Nephron progenitor cell (in vitro differentiated cells): ENCODE data around the gene BCLAF1.

Experiments
- DNase-seq: peaks from one replicate; pipeline ENCODE4 v3.0.0; 2021
- H3K27ac Mint-ChIP-seq: 2 replicates; pipeline ENCODE4 v1.8.0; 2021; ENCODE audit warnings: mild to moderate bottlenecking, moderate library complexity, mixed read lengths
- H3K27me3 Mint-ChIP-seq: 2 replicates; pipeline ENCODE4 v1.8.0; 2021; ENCODE audit warnings: mild to moderate bottlenecking, low read depth, mixed read lengths; ENCODE audit not compliant: poor library complexity
- H3K36me3 Mint-ChIP-seq: 2 replicates; pipeline ENCODE4 v1.8.0; 2021; ENCODE audit warnings: low read depth, mixed read lengths
- H3K4me1 Mint-ChIP-seq: 2 replicates; pipeline ENCODE4 v1.8.0; 2021; ENCODE audit warnings: mixed read lengths
- H3K4me3 Mint-ChIP-seq: 2 replicates; pipeline ENCODE4 v1.8.0; 2021; ENCODE audit warnings: mild to moderate bottlenecking, moderate library complexity, mixed read lengths
- H3K9me3 Mint-ChIP-seq: 2 replicates; pipeline ENCODE4 v1.8.0; 2021; ENCODE audit warnings: mild to moderate bottlenecking, moderate library complexity, mixed read lengths
- TF ChIP-seq, protein P1 (sequence below): fragments of 200-600 bp; sonication (generic); IDR thresholded peaks from 2 replicates; pipeline ENCODE4 v1.5.0; 2021; ENCODE audit warnings: antibody characterized with exemption

BCLAF1 gene

DNA sequence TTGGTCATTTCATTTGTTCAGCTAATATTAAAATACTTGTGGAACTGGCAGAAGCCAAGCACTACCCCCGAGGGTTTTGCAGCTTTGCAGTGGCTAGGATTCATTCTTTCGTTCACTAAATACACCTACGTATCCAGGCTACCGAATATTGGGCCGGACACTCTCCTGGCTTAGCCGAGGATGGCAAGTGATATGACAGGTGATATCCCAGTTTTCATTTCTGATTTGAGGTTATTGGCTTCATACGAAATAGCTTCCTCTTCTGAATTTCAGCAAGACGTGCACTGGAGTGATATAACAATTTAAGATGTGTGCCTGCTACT is 39.0 kb downstream of the BCLAF1 start:
- Mint-ChIP-seq H3K36me3 (peaks cover 4% of the 10 kb centered on the region), H3K9me3 (no peaks in the 10 kb centered on the region), H3K4me1 (peaks cover 31% of the 10 kb centered on the region), H3K27ac (no peak overlapping the region), H3K27me3 (no peaks in the 10 kb centered on the region), H3K4me3 (peak overlapping the region; percentile 93)
- TF ChIP-seq, protein P1, sequence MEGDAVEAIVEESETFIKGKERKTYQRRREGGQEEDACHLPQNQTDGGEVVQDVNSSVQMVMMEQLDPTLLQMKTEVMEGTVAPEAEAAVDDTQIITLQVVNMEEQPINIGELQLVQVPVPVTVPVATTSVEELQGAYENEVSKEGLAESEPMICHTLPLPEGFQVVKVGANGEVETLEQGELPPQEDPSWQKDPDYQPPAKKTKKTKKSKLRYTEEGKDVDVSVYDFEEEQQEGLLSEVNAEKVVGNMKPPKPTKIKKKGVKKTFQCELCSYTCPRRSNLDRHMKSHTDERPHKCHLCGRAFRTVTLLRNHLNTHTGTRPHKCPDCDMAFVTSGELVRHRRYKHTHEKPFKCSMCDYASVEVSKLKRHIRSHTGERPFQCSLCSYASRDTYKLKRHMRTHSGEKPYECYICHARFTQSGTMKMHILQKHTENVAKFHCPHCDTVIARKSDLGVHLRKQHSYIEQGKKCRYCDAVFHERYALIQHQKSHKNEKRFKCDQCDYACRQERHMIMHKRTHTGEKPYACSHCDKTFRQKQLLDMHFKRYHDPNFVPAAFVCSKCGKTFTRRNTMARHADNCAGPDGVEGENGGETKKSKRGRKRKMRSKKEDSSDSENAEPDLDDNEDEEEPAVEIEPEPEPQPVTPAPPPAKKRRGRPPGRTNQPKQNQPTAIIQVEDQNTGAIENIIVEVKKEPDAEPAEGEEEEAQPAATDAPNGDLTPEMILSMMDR: no peak
- no peak for DNase-seq

DNA sequence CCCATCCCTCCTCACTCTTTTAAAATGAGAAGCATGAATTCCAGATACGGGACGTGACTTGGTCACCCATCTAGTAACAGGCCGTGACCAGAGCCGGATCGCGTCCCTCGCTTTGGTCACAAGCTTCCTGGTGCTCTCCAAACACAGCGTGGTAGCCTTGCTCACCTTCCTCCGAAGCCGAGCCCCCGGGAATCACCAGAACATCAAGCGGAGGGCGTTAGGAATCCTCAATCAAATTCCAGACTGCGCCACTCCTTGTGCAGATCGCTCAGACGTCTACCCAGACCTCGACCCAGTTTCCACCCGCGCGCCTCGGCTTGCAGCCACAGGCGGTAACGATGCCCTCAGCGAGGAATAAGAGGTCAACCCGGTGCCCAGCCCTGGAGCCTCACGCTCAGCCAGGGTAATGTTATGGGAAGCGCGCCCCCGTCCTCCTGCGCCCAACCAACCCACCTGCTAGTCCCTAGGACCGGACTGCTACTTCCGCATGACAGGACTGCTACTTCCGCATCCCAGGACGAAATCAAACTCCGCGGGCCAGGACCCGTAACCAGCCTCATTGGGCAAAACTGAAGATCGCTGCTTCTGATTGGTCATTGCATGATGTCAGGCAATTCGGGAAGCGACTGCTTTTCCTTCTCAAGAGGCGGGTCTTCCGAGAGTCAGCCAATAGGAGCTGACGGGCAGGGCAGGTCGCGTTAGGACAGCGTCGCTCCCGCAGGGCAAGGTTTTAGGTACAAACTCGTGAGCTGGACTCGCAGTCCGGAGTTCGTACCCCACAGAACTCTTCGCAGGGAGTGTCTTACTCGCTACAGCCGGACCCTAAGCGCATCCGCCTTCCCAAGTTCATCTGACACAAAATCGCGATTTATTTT is 39.6 kb downstream of the BCLAF1 start, which contains the start of gene MTFR2:
Gene MTFR2 (minus strand): TSS at position 501 of the 875 bp plus-strand sequence. CDS start 1,212 bp downstream, outside the sequence.
- TF ChIP-seq, protein P1: no peak
- Mint-ChIP-seq H3K4me1 (peaks cover 31% of the 10 kb centered on the region), H3K27ac (peak within 1 kb of the TSS; percentile 62), H3K4me3 (peak within 1 kb of the TSS; percentile 93), H3K36me3 (peaks cover 4% of the 10 kb centered on the region), H3K27me3 (no peaks in the 10 kb centered on the region), H3K9me3 (no peaks in the 10 kb centered on the region)
- DNase-seq: peak; percentile 88

DNA sequence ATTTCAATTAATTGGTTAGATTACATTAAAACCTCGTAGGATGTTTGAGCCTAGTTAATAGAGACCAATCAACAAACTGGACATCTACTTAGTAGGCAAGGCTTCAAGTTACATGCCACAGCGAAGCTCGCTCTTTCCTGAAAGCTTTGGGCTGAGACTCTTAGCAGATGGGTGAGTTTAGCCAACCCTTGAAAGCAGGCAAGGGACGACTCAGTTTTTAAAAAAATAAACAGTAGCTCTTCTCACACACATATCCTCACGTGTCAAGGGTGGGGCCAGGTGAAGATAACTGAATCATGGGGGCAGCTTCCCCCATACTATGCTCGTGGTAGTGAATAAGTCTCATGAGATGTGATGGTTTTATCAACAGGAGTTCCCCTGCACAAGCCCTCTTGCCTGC is 40.3 kb downstream of the BCLAF1 start:
- no peaks in the 10 kb centered on the region for H3K27me3 Mint-ChIP-seq
- H3K9me3 Mint-ChIP-seq: no peaks in the 10 kb centered on the region

DNA sequence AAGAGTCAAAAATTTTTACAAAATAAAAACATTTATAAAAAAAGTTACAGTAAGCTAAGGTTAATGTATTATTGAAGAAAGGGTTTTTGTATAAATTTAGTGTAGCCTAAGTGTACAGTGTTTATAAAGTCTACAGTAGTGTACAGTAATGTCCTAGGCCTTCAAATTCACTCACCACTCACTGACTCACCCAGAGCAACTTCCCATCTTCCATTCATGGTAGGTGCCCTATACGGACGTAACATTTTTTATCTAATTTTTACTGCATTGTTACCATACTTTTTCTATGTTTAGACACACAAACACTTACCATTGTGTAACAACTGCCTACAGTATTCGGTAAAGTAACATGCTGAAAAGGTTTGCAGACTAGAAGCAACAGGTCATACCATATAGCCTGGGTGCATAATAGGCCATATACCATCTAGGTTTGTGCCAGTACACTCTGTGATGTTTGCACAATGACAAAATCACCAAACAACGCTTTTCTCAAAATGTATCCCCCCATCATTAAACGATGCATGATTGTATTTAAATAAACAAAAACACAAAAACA is 45.5 kb downstream of the BCLAF1 start:
- DNase-seq: no peak
- no peak overlapping the region for H3K27ac Mint-ChIP-seq
- H3K4me1 Mint-ChIP-seq: peaks cover 6% of the 10 kb centered on the region
- H3K27me3 Mint-ChIP-seq: no peaks in the 10 kb centered on the region
- TF ChIP-seq, protein P1: no peak
- no peaks in the 10 kb centered on the region for H3K9me3 Mint-ChIP-seq
- H3K4me3 Mint-ChIP-seq: no peak overlapping the region
- peaks cover 15% of the 10 kb centered on the region for H3K36me3 Mint-ChIP-seq

More for the DNA sequence above, 40.3 kb downstream of the BCLAF1 start:
- DNase-seq: no peak
- Mint-ChIP-seq H3K4me1 (peaks cover 31% of the 10 kb centered on the region), H3K4me3 (peak overlapping the region; percentile 93), H3K27ac (no peak overlapping the region), H3K36me3 (peaks cover 4% of the 10 kb centered on the region)
- TF ChIP-seq, protein P1: no peak

DNA sequence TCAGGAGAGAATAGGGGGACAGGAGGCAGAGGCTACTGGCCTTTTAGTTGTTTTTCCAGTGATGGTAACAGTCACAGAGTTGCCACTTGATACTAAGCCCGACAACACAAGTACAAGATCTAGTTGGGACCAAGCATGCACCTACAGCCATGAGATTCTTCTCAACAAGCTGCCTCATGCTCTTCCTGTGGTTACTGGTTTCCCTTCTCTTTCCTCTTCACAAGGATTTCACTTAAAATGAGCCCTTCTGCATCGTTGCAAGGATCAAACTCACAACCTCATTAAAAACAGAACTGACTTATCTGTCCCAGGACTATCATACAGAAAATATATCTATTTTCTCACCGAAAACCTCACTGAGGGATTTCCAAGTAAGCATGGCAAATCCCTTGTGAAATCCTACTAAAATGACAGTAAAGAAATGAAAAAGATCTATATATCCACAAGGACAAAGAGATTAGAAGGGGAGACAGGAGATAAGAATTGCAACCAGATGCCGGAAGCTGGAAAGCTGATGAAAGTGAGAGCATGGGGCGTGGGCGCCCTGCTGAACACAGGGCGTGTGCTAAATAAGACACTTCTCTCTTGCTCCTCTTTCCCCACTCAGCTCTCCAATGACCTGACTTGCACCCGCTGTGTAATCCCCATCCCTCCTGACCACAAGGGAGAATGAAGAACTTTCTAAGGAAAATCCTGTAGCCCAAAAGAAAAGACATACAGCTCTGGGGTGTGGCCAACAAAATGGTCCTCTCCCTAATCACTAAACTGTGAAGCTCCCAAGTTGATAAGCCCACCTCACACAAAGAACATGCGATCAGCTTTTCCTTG is 53.0 kb downstream of the BCLAF1 start:
- Mint-ChIP-seq H3K4me1 (peaks cover 5% of the 10 kb centered on the region), H3K27me3 (no peaks in the 10 kb centered on the region), H3K9me3 (no peaks in the 10 kb centered on the region), H3K27ac (peak overlapping the region; percentile 31), H3K36me3 (peaks cover 22% of the 10 kb centered on the region), H3K4me3 (no peak overlapping the region)
- DNase-seq: no peak
- TF ChIP-seq, protein P1: no peak
